ENCODE results near the gene SMIM45.
A peak's percentile ranks its signal among the peaks of the same experiment; 100 is the strongest.

SMIM45 gene

GRCh38 chr22:41992496-41992895 lies 40.5 kb downstream of the SMIM45 start:
- Histone ChIP-seq H3K4me3 (no peak overlapping the region), H3K27ac (no peak overlapping the region), H3K4me1 (no peaks in the 10 kb centered on the region), H3K27me3 (no peaks in the 10 kb centered on the region), H3K36me3 (no peaks in the 10 kb centered on the region), H3K9me3 (no peaks in the 10 kb centered on the region)
- 92 to 93% methylated on average over 5 of the region's 5 CpGs for WGBS, 2 donors
- intact Hi-C loops (cut with DNase I) = no loop called here
- TF ChIP-seq CTCF (IDR thresholded peaks at IDR 0.05) (no peak), POLR2A (IDR thresholded peaks at IDR 0.05) (no peak)
- DNase-seq = no peak

GRCh38 chr22:41995211-41995610 lies 43.3 kb downstream of the SMIM45 start:
- no peak for TF ChIP-seq CTCF (IDR thresholded peaks at IDR 0.05)
- TF ChIP-seq POLR2A (IDR thresholded peaks at IDR 0.05) = no peak
- H3K36me3 ChIP-seq = no peaks in the 10 kb centered on the region
- no peak overlapping the region for H3K4me3 ChIP-seq
- H3K4me1 ChIP-seq = peaks cover 3 to 18% (median 13%) of the 10 kb centered on the region in 3 donors
- no peak overlapping the region for H3K27ac ChIP-seq
- H3K27me3 ChIP-seq = peaks cover 0 to 8% (median 0%) of the 10 kb centered on the region in 4 donors
- WGBS, 2 donors = 63 to 77% methylated on average over 3 of the region's 3 CpGs
- no peak for DNase-seq
- no peaks in the 10 kb centered on the region for H3K9me3 ChIP-seq
- intact Hi-C loops (cut with DNase I) = no loop called here

- peaks cover 3 to 18% (median 13%) of the 10 kb centered on the region in 3 donors for H3K4me1 ChIP-seq
- no peak for TF ChIP-seq CTCF (IDR thresholded peaks at IDR 0.05)
- no peak for TF ChIP-seq POLR2A (IDR thresholded peaks at IDR 0.05)
- H3K36me3 ChIP-seq = no peaks in the 10 kb centered on the region
- 86 to 87% methylated on average over 3 to 5 of the region's 5 CpGs for WGBS, 2 donors
- intact Hi-C loops (cut with DNase I) = no loop called here
- H3K4me3 ChIP-seq = no peak overlapping the region
- no peak for DNase-seq
- H3K27me3 ChIP-seq = peaks cover 0 to 8% (median 0%) of the 10 kb centered on the region in 4 donors
- no peaks in the 10 kb centered on the region for H3K9me3 ChIP-seq
- H3K27ac ChIP-seq = no peak overlapping the region
Observed at GRCh38 chr22:41996826-41997225, 44.9 kb downstream of the SMIM45 start.

- WGBS, 2 donors = 38 to 64% methylated on average over 8 to 14 of the region's 71 CpGs
- TF ChIP-seq CTCF (IDR thresholded peaks at IDR 0.05) (peak in 2 of 6 experiments; percentile 4 to 8), POLR2A (IDR thresholded peaks at IDR 0.05) (peak in 3 of 4 donors; percentile 24 to 56 (median 43))
- Histone ChIP-seq H3K4me1 (peaks cover 3 to 18% (median 13%) of the 10 kb centered on the region in 3 donors), H3K36me3 (no peaks in the 10 kb centered on the region), H3K9me3 (no peaks in the 10 kb centered on the region), H3K27ac (peak within 1 kb of the TSS in 3 of 4 donors; percentile 33 to 61 (median 60)), H3K4me3 (peak within 1 kb of the TSS; percentile 38 to 69 (median 52)), H3K27me3 (peaks cover 0 to 8% (median 0%) of the 10 kb centered on the region in 4 donors)
- intact Hi-C loops (cut with DNase I) = no loop called here
- DNase-seq = peak; percentile 47
Observed at GRCh38 chr22:41998361-41999261, 46.7 kb downstream of the SMIM45 start, which contains the start of gene WBP2NL. Gene WBP2NL, plus strand, starts transcription at chr22:41998788. Its CDS starts 31 bp downstream, at chr22:41998819.

GRCh38 chr22:42000466-42000865 lies 48.5 kb downstream of the SMIM45 start:
- no peaks in the 10 kb centered on the region for H3K36me3 ChIP-seq
- no peak overlapping the region for H3K27ac ChIP-seq
- WGBS, 2 donors = 90 to 96% methylated on average over 8 of the region's 8 CpGs
- no peaks in the 10 kb centered on the region for H3K9me3 ChIP-seq
- no peak for DNase-seq
- peaks cover 0 to 8% (median 0%) of the 10 kb centered on the region in 4 donors for H3K27me3 ChIP-seq
- intact Hi-C loops (cut with DNase I) = no loop called here
- TF ChIP-seq CTCF (IDR thresholded peaks at IDR 0.05) = no peak
- TF ChIP-seq POLR2A (IDR thresholded peaks at IDR 0.05) = no peak
- peaks cover 3 to 18% (median 13%) of the 10 kb centered on the region in 3 donors for H3K4me1 ChIP-seq
- no peak overlapping the region for H3K4me3 ChIP-seq

All from esophagus squamous epithelium (tissue), 5 donors.